Measurements from ENCODE around the gene FNBP1L. TPM values are rescaled to one million over a fixed set of nuclear protein-coding genes. Genes with fewer than 3 reads are reported as not detected.

FNBP1L gene
- total and polyA plus RNA-seq, 9 of the 15 experiments (the other 6 are each of a cell fraction or from before 2014, with no cell fraction given) = 1.4 to 6.9 (median 5.9) TPM

GRCh38 chr1:93578433-93578830, 130.5 kb downstream of the FNBP1L start:
- 49% methylated on average over 6 of the region's 6 CpGs for WGBS (ENCODE audit: insufficient coverage, low coverage, missing lambda C conversion rate)

More at GRCh38 chr1:93578433-93578830, 130.5 kb downstream of the FNBP1L start:
- ATAC-seq = no peak
- Histone ChIP-seq H3K4me1 (replicated peaks in 1 of 2; ENCODE audit: control insufficient read depth in 2 of 2, insufficient read depth in 2 of 2, low read length in 2 of 2) (peaks cover 0 to 6% of the 10 kb centered on the region in 2 experiments; a peak in 2 of 5 replicates), H3K9ac (ENCODE audit: insufficient read depth in 1 of 2, low read depth in 2 of 2, low read length in 2 of 2) (no peak overlapping the region), H3K4me3 (no peak overlapping the region), H2AFZ (ENCODE audit: low read depth, low read length) (no peak overlapping the region), H3K9me3 (replicated peaks; ENCODE audit: control insufficient read depth, insufficient read depth, low read depth, low read length) (no peaks in the 10 kb centered on the region), H3K79me2 (ENCODE audit: control insufficient read depth, insufficient read depth, low read length) (no peaks in the 10 kb centered on the region), H3K36me3 (ENCODE audit: control insufficient read depth, insufficient read depth, low read length) (no peaks in the 10 kb centered on the region), H3K27ac (ENCODE audit: extremely low read depth, low read depth, low read length) (no peak overlapping the region), H4K20me1 (replicated peaks; ENCODE audit: control insufficient read depth, insufficient read depth, low read length) (no peaks in the 10 kb centered on the region), H3K27me3 (ENCODE audit: control insufficient read depth in 2 of 2, insufficient read depth in 2 of 2, low read length in 2 of 2) (no peaks in the 10 kb centered on the region; a peak in 1 of 5 replicates), H3K9me1 (ENCODE audit: control insufficient read depth, insufficient read depth, low read length) (no peaks in the 10 kb centered on the region), H3K4me2 (ENCODE audit: insufficient read depth, low read length) (no peak overlapping the region)
- BruUV-seq (replicated peaks) = no TSS peak
- FAIRE-seq = no peak
- ChIA-PET POLR2A (interaction anchor here (0.6 to 3.0 kb wide), 2 partner anchors 11 to 28 kb away, joined by 3 to 14 read pairs; no protein-coding TSS in a partner anchor), CTCF (ENCODE audit: low intra/inter-chr PET ratio) (no interaction called here)
- TF ChIP-seq CREB3 (tag; conservative IDR thresholded peaks at IDR 0.05; ENCODE audit: low read depth) = no peak
- DNase-seq (ENCODE audit: extremely low read depth in 1 of 4, low spot score in 3 of 4) = no peak
- in situ Hi-C loops (cut with MboI) (no loop called here), intact Hi-C loops (cut with micrococcal nuclease) (no loop called here)
